Panc1 (cell line): ENCODE results near the gene PLA2G2C. TPM values are rescaled to one million over a fixed set of nuclear protein-coding genes. Genes with fewer than 3 reads are reported as not detected.

Experiments used
- ATAC-seq: fragments of 200-7000 bp; cut with Tn5 transposase; 2 replicates; pipeline ENCODE4 v1.9.1; 2020; ENCODE audit warnings: mild to moderate bottlenecking, moderate library complexity
- BruUV-seq: library from RNA; stranded (reverse); fragments of 400-500 nt; replicated peaks from 2 replicates; lab custom pipeline; 2021; lab: Mats Ljungman, UMichigan
- CTCF ChIA-PET: fragments of 300-600 bp; sonication (Branson Sonifier 250); formaldehyde crosslinking; loops from one replicate; lab custom pipeline; 2022; ENCODE audit warnings: antibody characterized with exemption; lab: Charles Lee
- POLR2A ChIA-PET: fragments of 300-600 bp; sonication (Branson Sonifier 250); formaldehyde crosslinking; loops from one replicate; lab custom pipeline; 2022; ENCODE audit warnings: antibody characterized with exemption; lab: Charles Lee
- DNase-seq: peaks from one replicate; pipeline ENCODE4 v3.0.0-alpha.2; 2010; ENCODE audit warnings: low read depth, low spot score
- H3K27ac ChIP-seq: 2 replicates; pipeline ENCODE4 v1.5.1; 2011; ENCODE audit warnings: mild to moderate bottlenecking, low read length, inconsistent platforms
- H3K27me3 ChIP-seq: fragments of 200-500 bp; sonication (Bioruptor generic); 2 replicates; pipeline ENCODE4 v1.6.0; 2014; ENCODE audit warnings: low read length, inconsistent platforms; ENCODE audit not compliant: control insufficient read depth, insufficient read depth
- H3K36me3 ChIP-seq: fragments of 200-500 bp; sonication (Bioruptor generic); 2 replicates; pipeline ENCODE4 v1.5.1; 2014; ENCODE audit warnings: inconsistent platforms, mild to moderate bottlenecking, low read length, moderate library complexity; ENCODE audit not compliant: control insufficient read depth, insufficient read depth
- H3K4me1 ChIP-seq: 2 replicates; pipeline ENCODE4 v1.5.1; 2011; ENCODE audit warnings: inconsistent platforms, mild to moderate bottlenecking, low read length, moderate library complexity; ENCODE audit not compliant: control insufficient read depth, insufficient read depth
- H3K4me3 ChIP-seq, 2 experiments: 2 replicates each; pipeline ENCODE4 v1.5.1; 2011 to 2012; ENCODE audit warnings: low read depth in 2 of 2, low read length in 2 of 2, mild to moderate bottlenecking in 2 of 2, inconsistent platforms in 1 of 2, moderate library complexity in 1 of 2
- H3K9me3 ChIP-seq: fragments of 200-500 bp; sonication (Bioruptor generic); 2 replicates; pipeline ENCODE4 v1.5.1; 2014; ENCODE audit warnings: low read depth, mild to moderate bottlenecking, inconsistent platforms, low read length, moderate library complexity; ENCODE audit not compliant: control insufficient read depth, insufficient read depth
- POLR2AphosphoS5 ChIP-seq: IDR thresholded peaks from 2 replicates; pipeline ENCODE4 v1.6.1; 2012; ENCODE audit warnings: mild to moderate bottlenecking, low read depth, low read length, moderate library complexity
- REST ChIP-seq, 2 experiments: IDR thresholded peaks; 2 replicates each; pipeline ENCODE4 v1.6.1; 2011 to 2012; ENCODE audit warnings: low read depth in 2 of 2, control low read depth in 1 of 2, low read length in 1 of 2, mild to moderate bottlenecking in 1 of 2, moderate library complexity in 1 of 2; ENCODE audit not compliant: insufficient read depth in 1 of 2
- SIN3A ChIP-seq: IDR thresholded peaks from 2 replicates; pipeline ENCODE4 v1.6.1; 2012; ENCODE audit warnings: low read depth, mild to moderate bottlenecking, low read length, moderate library complexity, borderline replicate concordance; ENCODE audit not compliant: insufficient read depth
- TCF7L2 ChIP-seq: IDR thresholded peaks from 2 replicates; pipeline ENCODE4 v1.6.1; 2011; ENCODE audit warnings: mild to moderate bottlenecking, low read depth, low read length, inconsistent platforms
- in situ Hi-C: cut with HindIII; loops from 2 replicates; pipeline ENCODE4 v1.10.0; 2016; ENCODE audit warnings: low sequenced_read_pairs, low pct_unique_long_range_greater_than_20kb
- intact Hi-C: fragments of 100-400 bp; cut with micrococcal nuclease; formaldehyde crosslinking; loops from one replicate; pipeline ENCODE4 v1.10.0; 2022; ENCODE audit not compliant: unreplicated experiment
- total RNA-seq: library from RNA; stranded (reverse); gene quantifications from one replicate; pipeline ENCODE4 v1.2.1, GENCODE V29; 2021; ENCODE audit not compliant: unreplicated experiment
- TF ChIP-seq, protein P1 (sequence below): fragments of 450-650 bp; IDR thresholded peaks from 2 replicates; pipeline ENCODE4 v1.5.1; 2017; ENCODE audit warnings: mild to moderate bottlenecking

PLA2G2C gene
- total RNA-seq, 1 experiment from 2014 or later, result not detected

DNA sequence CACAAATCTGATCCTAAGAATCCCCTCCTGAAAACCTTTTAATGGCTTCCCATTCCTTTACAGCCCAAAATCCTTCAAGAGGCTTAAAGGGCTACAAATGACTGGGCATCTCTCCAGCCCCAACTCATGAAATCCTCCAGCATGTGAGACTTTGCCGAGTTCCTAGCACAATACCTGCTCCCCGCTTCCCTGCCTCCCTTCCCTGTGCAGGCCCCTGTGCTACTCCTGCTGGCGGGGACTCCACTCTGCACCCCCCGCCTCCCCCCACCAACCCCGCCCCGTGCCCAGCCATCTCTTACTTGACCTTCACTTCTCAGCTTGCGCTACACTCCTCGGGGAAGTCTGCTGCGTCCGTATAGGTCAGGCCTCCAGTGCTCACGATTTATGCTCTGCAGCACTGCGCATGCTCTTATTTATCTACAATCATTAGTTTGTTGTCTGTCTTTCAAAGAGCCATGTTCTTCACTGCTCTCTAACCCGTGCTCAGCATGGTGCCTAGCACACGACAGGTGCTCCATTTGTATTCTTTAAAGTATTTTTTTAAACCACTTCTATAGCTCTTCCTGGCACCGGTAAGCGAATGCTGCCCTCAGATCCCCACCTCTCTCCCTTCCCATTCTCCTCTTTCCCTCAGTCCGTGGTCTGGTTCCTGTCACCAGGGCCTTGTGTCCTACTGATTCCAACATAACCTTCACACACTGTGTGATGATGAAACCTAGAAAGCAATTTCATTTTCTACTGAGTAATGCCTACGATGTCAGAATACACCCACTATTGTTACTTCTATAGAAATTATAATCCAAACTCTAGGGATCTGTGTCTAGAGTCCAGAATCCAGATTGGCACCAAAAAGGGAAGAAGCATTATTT, 37.5 kb upstream of the PLA2G2C start:
- ChIA-PET CTCF (no interaction called here), POLR2A (no interaction called here)
- ATAC-seq (no peak), DNase-seq (no peak)
- BruUV-seq, result no TSS peak
- H3K4me3 ChIP-seq, result no peak overlapping the region
- H3K27me3 ChIP-seq, result peaks cover 28% of the 10 kb centered on the region
- H3K4me1 ChIP-seq, result no peaks in the 10 kb centered on the region
- H3K9me3 ChIP-seq, result no peaks in the 10 kb centered on the region
- no peak overlapping the region for H3K27ac ChIP-seq
- intact Hi-C loops (no loop called here), in situ Hi-C loops (no loop called here)
- TF ChIP-seq SIN3A (no peak), REST (IDR thresholded peaks at IDR 0.05; ENCODE audit: insufficient read depth in 1 of 2, low read depth in 2 of 2, low read length in 1 of 2) (no peak), TCF7L2 (no peak), POLR2AphosphoS5 (no peak)
- TF ChIP-seq, protein P1, sequence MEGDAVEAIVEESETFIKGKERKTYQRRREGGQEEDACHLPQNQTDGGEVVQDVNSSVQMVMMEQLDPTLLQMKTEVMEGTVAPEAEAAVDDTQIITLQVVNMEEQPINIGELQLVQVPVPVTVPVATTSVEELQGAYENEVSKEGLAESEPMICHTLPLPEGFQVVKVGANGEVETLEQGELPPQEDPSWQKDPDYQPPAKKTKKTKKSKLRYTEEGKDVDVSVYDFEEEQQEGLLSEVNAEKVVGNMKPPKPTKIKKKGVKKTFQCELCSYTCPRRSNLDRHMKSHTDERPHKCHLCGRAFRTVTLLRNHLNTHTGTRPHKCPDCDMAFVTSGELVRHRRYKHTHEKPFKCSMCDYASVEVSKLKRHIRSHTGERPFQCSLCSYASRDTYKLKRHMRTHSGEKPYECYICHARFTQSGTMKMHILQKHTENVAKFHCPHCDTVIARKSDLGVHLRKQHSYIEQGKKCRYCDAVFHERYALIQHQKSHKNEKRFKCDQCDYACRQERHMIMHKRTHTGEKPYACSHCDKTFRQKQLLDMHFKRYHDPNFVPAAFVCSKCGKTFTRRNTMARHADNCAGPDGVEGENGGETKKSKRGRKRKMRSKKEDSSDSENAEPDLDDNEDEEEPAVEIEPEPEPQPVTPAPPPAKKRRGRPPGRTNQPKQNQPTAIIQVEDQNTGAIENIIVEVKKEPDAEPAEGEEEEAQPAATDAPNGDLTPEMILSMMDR, result no peak
- no peaks in the 10 kb centered on the region for H3K36me3 ChIP-seq

GRCh38 chr1:20223106-20223505, 36.8 kb upstream of the PLA2G2C start:
- in situ Hi-C loops (no loop called here), intact Hi-C loops (no loop called here)
- H3K9me3 ChIP-seq, result no peaks in the 10 kb centered on the region
- peaks cover 28% of the 10 kb centered on the region for H3K27me3 ChIP-seq
- TF ChIP-seq REST (IDR thresholded peaks at IDR 0.05; ENCODE audit: insufficient read depth in 1 of 2, low read depth in 2 of 2, low read length in 1 of 2) (no peak), TCF7L2 (no peak), SIN3A (no peak), POLR2AphosphoS5 (no peak)
- TF ChIP-seq, protein P1, result no peak
- ChIA-PET CTCF (no interaction called here), POLR2A (no interaction called here)
- ATAC-seq, result no peak
- no peak overlapping the region for H3K27ac ChIP-seq
- H3K36me3 ChIP-seq, result no peaks in the 10 kb centered on the region
- no peaks in the 10 kb centered on the region for H3K4me1 ChIP-seq
- DNase-seq, result no peak
- BruUV-seq, result no TSS peak
- no peak overlapping the region for H3K4me3 ChIP-seq
